ENCODE data around the gene DNAJC12. TPM values are rescaled to one million over a fixed set of nuclear protein-coding genes. Genes with fewer than 3 reads are reported as not detected.
A peak's percentile ranks its signal among the peaks of the same experiment; 100 is the strongest.
"Not testable (repeated sequence)": the region's sequence is repeated elsewhere in the genome, so short reads cannot be mapped to it uniquely, and the experiment has no call there.

Gene DNAJC12
- total RNA-seq, 2 donors from 2014 or later = 2.6 to 3.7 TPM

DNA sequence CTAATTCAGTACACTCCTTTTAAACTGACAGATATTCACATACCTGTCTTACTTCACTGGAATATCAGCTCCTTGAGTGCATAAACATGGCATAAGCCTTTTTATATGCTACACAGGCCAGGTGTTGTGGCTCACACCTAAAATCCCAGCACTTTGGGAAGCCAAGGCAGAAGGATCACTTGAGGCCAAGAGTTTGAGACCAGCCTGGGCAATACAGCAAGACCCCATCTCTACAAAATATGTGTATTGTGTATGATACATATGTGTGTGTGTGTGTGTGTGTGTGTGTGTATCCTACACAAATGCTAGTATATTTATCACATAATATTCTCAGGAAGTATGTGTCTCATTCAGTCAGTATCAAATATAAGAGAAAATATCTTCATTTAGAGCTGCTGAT is 45.3 kb downstream of the DNAJC12 start:
- no peak for ATAC-seq (replicated peaks)
- Mint-ChIP-seq H3K4me3 (no peak overlapping the region), H3K27me3 (no peaks in the 10 kb centered on the region), H3K36me3 (ENCODE audit: low read depth) (no peaks in the 10 kb centered on the region), H3K9me3 (no peaks in the 10 kb centered on the region), H3K4me1 (peaks cover 27% of the 10 kb centered on the region), H3K27ac (no peak overlapping the region)

DNA sequence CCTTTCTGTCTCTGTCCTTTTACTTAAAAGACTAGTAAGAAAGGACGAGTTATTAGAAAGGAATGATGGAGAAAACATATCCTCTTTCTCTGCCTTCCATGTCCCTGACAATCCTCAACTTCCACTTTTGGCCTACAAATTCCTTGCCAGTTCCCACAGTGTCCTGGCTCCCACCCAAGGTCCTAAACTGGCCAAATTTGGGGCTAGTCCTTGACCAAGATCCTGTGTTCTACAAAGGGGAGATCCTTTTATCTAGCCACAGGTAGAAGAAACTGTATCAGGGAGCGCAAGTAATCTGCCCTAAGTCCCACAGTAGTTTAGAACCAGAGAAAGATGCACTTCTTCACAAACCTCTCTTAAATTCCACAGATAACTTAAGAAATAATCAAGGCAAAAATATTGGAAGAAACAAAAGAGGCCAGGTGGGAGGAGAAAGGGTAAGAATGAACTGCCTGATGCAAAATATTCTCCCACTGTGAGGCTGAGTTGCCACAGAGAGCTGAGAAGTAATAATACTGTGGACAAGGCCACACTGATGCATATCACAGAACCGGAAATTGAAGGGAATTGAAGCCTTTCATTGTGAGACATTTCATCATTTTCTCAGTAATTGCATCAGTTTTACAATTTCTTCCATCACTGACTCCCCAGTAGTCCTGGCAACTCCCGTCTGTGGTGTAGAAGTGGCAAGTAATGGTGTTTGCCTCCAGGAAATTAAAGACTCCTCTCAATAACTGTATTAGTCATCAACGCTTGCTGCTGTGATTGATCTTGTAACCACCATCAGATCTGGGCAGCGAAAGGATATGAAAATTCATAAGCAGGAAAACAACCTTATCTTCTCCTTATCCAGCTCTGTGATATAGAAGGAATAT is 47.2 kb downstream of the DNAJC12 start:
- Mint-ChIP-seq H3K27ac (peak overlapping the region; percentile 89), H3K27me3 (no peaks in the 10 kb centered on the region), H3K4me1 (peaks cover 27% of the 10 kb centered on the region), H3K4me3 (peak overlapping the region; percentile 52), H3K9me3 (no peaks in the 10 kb centered on the region), H3K36me3 (ENCODE audit: low read depth) (no peaks in the 10 kb centered on the region)
- ATAC-seq (replicated peaks) = peak; percentile 89

DNA sequence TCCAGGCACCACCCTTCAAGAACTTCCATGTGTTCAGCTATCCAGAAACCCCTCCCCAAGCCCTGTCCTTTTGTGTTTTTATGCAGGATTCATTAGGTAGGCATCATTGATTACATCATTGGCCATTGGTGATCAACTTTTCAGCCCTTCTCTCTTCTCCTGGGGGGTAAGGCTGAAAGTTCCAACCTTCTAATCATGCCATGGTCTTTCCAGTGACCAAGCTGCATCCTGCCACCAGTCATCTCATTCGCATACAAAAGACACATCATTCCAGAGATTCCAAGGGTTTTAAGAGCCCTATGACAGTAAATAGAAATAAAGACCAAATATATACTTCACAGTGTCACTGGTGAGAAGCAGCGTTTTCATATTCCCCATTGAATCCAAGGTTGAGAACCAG is 48.2 kb downstream of the DNAJC12 start:
- no peaks in the 10 kb centered on the region for H3K36me3 Mint-ChIP-seq (ENCODE audit: low read depth)
- no peak overlapping the region for H3K4me3 Mint-ChIP-seq
- H3K27ac Mint-ChIP-seq = no peak overlapping the region
- H3K4me1 Mint-ChIP-seq = peaks cover 33% of the 10 kb centered on the region
- no peaks in the 10 kb centered on the region for H3K27me3 Mint-ChIP-seq
- no peak for ATAC-seq (replicated peaks)
- no peaks in the 10 kb centered on the region for H3K9me3 Mint-ChIP-seq

DNA sequence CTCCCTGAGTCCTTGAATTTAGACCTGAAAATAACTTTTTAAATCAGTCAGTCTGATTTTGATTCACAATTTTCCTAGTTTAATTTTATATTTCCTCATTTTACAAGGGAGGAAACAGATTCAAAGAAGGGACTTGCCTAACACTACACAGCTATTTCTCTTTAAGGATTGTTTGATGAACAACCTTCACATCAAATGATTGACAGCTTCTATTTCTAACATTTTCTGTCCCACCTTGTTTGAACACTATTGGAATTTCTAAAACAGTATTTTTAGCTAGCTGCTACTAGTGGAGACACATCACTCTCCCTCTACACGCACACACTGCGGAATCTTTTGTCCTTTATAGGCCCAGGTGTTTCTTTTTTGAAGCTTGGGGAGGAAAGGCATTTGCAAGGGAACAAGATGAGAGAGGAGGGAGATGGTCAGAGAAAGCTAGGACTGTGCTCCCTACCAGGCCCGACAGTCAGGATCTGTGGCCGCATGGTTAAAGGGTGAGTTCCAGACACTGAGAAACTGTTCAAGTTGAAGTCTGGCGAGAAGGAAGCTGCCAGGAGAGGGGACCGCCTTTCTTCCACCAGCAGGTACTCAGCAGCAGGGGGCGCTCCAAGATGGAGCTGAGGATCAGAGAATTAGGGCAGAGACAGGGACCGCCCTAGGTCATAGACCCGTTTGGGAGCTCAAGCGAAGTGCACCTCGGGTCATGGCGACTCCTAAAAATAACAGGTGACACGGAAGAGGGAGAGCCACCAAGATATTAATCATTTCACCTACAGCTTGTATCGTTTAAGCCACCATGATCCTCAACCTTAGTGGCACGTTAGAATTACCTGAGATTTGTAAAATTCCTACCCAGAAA is 49.7 kb downstream of the DNAJC12 start:
- Mint-ChIP-seq H3K4me3 (peak overlapping the region; percentile 52), H3K9me3 (no peaks in the 10 kb centered on the region), H3K36me3 (ENCODE audit: low read depth) (no peaks in the 10 kb centered on the region), H3K4me1 (peaks cover 42% of the 10 kb centered on the region), H3K27ac (peak overlapping the region; percentile 85), H3K27me3 (no peaks in the 10 kb centered on the region)
- peak; percentile 64 for ATAC-seq (replicated peaks)

DNA sequence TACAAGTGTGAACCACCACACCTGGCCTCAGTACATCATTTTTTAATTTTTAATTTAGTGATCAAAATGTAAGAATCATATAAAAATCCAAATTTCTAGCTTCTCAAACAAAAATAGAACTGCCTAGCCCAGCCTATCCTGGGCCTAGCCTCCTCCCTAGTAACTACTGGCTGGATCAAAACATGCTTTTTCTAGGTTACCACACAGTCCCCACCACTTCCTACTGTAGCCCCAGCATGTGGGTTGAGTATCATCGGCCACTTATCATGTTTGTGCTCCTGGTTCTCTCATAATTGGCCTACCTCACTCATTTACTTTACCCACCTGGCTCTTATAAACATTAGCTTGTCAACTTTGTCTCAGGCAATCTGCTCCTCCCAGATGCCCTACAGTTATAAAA is 52.9 kb downstream of the DNAJC12 start:
- peaks cover 33% of the 10 kb centered on the region for H3K4me1 Mint-ChIP-seq
- peak; percentile 77 for ATAC-seq (replicated peaks)
- H3K27me3 Mint-ChIP-seq = no peaks in the 10 kb centered on the region
- no peaks in the 10 kb centered on the region for H3K9me3 Mint-ChIP-seq
- H3K27ac Mint-ChIP-seq = peak overlapping the region; percentile 81
- no peaks in the 10 kb centered on the region for H3K36me3 Mint-ChIP-seq (ENCODE audit: low read depth)
- H3K4me3 Mint-ChIP-seq = peak overlapping the region; percentile 30

DNA sequence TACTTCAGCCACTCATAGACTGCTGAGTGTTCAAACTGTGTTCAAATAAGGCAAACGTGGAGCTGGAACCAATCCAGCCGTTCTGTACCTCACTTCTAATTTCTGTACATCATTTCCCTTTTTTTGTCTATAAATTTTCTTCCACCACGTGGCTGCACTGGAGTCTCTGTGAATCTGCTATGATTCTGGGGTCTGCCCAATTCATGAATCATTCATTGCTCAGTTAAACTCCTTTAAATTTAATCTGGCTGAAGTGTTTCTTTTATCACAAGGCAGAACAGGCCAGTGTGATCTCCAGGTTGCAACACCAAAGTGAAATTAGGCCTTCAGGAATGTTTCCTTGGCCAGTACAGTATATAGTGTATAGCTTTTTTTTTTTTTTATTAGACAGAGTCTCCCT is 53.5 kb downstream of the DNAJC12 start:
- Mint-ChIP-seq H3K4me1 (peaks cover 34% of the 10 kb centered on the region), H3K4me3 (peak overlapping the region; percentile 29), H3K27me3 (no peaks in the 10 kb centered on the region), H3K27ac (peak overlapping the region; percentile 81), H3K9me3 (no peaks in the 10 kb centered on the region), H3K36me3 (ENCODE audit: low read depth) (no peaks in the 10 kb centered on the region)
- ATAC-seq (replicated peaks) = no peak

DNA sequence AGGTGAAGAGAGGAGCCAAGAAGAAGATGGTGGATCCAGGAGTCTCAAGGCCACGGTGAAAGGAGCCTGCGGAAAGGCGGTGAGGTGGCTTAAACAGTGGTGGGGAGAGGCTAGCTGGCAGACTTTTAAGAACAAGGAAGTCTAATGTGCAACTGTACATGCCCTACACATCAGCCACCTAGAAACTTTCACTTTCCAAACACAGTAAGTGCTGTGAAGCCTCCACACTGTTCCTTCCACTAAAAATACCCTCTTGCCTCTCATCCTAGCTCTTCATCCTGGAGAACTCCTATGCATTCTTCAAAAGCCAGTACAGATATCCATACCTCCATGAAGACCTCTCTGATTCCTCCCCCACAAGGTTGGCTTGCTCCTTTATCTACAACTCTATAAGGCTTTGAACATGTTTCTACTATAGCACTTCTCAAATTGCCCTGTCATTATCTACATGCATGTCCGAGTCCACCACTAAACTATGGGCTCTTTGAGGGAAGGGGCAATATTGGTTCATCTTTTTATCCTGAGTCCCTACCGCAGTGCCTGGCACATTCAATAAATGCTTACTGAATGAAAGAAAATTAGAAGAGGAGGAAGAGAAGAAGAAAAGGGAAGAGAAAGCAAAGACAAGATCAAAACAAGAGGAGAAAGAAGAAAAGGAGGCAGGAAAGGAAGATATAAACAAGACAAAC is 54.2 kb downstream of the DNAJC12 start:
- H3K4me3 Mint-ChIP-seq = peak overlapping the region; percentile 29
- peak overlapping the region; percentile 35 for H3K27ac Mint-ChIP-seq
- peak; percentile 33 for ATAC-seq (replicated peaks)
- H3K4me1 Mint-ChIP-seq = peaks cover 33% of the 10 kb centered on the region
- no peaks in the 10 kb centered on the region for H3K36me3 Mint-ChIP-seq (ENCODE audit: low read depth)
- H3K9me3 Mint-ChIP-seq = no peaks in the 10 kb centered on the region
- H3K27me3 Mint-ChIP-seq = no peaks in the 10 kb centered on the region

DNA sequence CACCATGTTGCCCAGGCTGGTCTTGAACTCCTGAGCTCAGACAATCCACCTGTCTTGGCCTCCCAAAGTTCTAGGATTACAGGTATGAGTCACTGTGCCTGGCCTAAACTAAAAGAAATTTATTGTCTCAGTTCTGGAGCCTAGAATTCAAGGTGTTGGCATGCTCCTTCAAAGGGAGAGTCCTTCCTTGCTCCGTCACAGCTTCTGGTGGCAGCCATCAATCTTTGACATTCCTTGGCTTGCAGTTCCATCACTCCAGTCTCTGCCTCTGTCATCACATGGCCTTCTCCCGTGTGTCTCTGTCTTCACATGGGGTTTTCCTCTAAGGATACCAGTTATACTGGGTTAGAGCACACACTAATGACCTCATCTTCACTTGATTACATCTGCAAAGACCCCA is 55.5 kb downstream of the DNAJC12 start:
- Mint-ChIP-seq H3K9me3 (no peaks in the 10 kb centered on the region), H3K27ac (no peak overlapping the region), H3K27me3 (no peaks in the 10 kb centered on the region), H3K4me3 (no peak overlapping the region), H3K4me1 (peaks cover 28% of the 10 kb centered on the region), H3K36me3 (ENCODE audit: low read depth) (no peaks in the 10 kb centered on the region)
- ATAC-seq (replicated peaks) = no peak

DNA sequence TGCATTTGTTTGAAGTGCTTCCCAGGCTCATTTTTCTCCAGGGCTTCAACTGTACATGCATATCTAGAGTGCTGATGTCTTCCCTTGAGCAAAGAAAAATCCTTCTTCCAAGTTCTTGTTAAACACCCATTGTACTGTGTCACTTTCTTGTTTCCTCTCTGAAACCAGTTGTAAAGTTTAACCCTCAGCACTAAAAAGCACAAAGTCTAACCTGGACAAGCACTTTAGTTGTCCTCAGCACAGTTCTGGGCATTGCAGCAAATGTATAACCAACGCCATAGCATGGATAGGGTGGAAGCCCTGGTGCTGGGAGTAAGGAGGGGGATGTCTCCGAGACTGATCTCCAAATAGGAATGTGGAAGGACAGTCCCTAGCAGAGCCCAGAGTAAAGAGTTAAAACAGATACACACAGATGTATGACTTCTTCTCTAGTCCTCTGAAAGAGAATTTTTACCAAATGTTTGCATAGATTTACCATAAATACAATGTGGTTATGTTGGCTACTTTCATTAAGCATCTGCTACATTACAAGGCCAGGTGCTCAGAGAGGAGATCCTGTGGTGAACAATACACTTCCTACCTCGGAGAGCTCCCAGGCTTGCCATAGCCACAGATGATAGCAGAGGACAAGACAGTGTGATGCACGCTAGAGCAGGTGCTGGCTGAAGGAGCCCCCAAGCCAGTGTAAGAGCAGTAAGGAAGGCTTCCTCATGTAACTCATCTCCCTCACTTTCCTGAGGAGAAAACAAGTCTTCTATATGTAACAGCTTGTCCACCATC is 57.0 kb downstream of the DNAJC12 start:
- Mint-ChIP-seq H3K27me3 (no peaks in the 10 kb centered on the region), H3K27ac (no peak overlapping the region), H3K4me3 (no peak overlapping the region), H3K4me1 (peaks cover 28% of the 10 kb centered on the region), H3K36me3 (ENCODE audit: low read depth) (no peaks in the 10 kb centered on the region), H3K9me3 (no peaks in the 10 kb centered on the region)
- ATAC-seq (replicated peaks) = no peak

DNA sequence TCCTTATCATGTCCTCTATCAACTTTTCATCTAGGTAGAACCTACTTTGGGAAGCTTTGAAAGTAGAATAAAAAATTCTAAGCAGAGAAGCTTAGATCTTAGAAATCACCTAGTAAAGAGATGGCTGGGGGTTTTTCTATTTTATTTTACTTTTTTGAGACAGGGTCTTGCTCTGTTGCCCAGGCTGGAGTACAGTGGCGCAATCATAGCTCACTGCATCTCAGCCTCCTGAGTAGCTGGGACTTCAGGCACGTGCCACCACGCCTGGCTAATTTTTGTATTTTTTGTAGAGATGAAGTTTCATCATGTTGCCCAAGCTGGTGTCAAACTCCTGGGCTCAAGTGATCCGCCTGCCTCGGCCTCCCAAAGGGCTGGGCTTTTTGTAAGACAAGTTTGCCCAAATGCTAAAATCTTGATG is 57.8 kb downstream of the DNAJC12 start:
- not testable (repeated sequence) for H3K27ac Mint-ChIP-seq; H3K27me3 Mint-ChIP-seq; ATAC-seq (replicated peaks); H3K4me3 Mint-ChIP-seq; H3K36me3 Mint-ChIP-seq (ENCODE audit: low read depth); H3K9me3 Mint-ChIP-seq
- H3K4me1 Mint-ChIP-seq = peaks cover 25% of the 10 kb centered on the region

DNA sequence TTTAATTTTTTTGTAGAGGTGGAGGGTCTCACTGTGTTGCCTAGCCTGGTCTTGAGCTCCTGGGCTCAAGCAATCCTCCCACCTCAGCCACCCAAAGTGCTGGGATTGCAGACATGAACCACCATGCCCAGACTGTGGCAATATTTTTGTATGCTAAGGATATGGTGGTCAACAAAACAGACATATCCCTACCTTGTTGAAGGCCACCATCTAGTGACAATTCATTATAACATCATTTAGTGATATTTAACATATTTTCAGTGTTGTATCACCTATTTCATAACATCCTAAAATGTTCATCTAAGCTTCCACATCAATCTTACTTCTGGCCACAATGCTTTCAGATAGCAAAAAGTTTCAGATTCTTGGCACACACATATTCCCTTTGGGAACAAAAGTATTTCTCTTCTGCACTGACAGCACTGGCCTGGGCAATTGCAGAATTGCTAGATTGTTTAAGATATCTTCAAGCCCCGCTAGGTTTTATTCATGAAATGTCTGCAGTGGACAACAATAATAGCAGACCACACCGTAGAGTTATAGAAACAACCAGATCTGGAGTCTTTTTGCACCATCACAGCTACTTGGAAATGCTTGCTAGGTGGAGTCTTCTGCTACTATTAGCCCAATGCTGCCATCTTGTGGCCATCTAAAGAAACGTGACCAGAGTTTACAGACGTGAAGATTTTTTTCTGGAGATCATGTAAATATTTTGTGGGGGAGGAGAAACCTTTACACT is 58.4 kb downstream of the DNAJC12 start:
- ATAC-seq (replicated peaks) = peak; percentile 75
- Mint-ChIP-seq H3K9me3 (no peaks in the 10 kb centered on the region), H3K27ac (no peak overlapping the region), H3K36me3 (ENCODE audit: low read depth) (no peaks in the 10 kb centered on the region), H3K4me1 (peaks cover 22% of the 10 kb centered on the region), H3K4me3 (no peak overlapping the region), H3K27me3 (no peaks in the 10 kb centered on the region)

DNA sequence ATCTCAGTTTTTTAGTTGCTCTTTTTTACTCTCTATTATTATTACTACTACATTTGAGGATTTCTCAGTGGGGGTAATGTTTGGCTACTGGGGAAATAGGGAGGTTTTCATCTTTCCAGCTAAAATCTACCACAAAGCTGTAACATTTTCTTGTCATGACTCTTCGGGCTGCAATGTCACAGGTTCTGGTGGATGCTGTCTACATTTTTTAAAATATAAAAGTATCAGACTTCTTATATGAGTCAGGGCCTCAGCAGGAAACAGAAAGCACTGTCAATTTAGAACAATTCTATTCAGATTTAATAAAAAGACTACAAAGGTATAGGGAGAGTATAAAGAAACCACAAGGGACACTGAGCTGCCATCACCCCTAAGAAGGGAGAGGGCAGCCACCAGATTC is 61.6 kb downstream of the DNAJC12 start:
- Mint-ChIP-seq H3K27ac (no peak overlapping the region), H3K4me1 (peaks cover 13% of the 10 kb centered on the region), H3K4me3 (no peak overlapping the region), H3K9me3 (no peaks in the 10 kb centered on the region), H3K27me3 (no peaks in the 10 kb centered on the region), H3K36me3 (ENCODE audit: low read depth) (no peaks in the 10 kb centered on the region)
- no peak for ATAC-seq (replicated peaks)

DNA sequence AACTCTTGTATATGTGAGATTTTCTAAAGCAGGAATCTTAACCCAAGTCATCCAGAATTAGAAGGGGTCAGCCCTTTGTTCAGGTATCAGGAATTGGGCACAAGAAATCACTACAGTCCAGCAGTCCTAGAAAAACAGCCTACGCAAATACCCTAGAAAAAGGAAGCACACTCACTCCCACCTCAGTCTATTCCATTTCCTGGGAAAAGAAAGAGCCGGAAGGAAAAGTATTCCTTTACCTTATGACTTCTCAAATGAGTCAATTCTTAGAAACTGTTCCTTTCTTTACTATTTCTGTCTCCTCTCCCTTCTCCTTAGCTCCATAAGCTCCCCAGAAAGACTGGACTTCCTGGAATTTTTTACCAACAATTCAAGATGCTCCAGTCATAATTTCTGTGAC is 62.7 kb downstream of the DNAJC12 start:
- Mint-ChIP-seq H3K27me3 (no peaks in the 10 kb centered on the region), H3K27ac (no peak overlapping the region), H3K4me3 (no peak overlapping the region), H3K36me3 (ENCODE audit: low read depth) (no peaks in the 10 kb centered on the region), H3K4me1 (peaks cover 13% of the 10 kb centered on the region), H3K9me3 (no peaks in the 10 kb centered on the region)
- no peak for ATAC-seq (replicated peaks)

Data from activated T-helper 17 cell treated with anti-CD3 and anti-CD28 coated beads, Interleukin-2, amount 50 U/mL, for 72 hours (primary cell).